GM20000 (cell line): ENCODE results near the gene FIS1.
"Not testable (repeated sequence)": the region's sequence is repeated elsewhere in the genome, so short reads cannot be mapped to it uniquely, and the experiment has no call there.

Source experiments
- DNase-seq: peaks from one replicate; pipeline ENCODE4 v3.0.0; 2012; ENCODE audit warnings: low spot score
- CTCF ChIP-seq: IDR thresholded peaks from 2 replicates; pipeline ENCODE4 v1.5.1; 2012; ENCODE audit warnings: mild to moderate bottlenecking, control low read depth; ENCODE audit errors: extremely low read depth, missing control alignments

Gene FIS1

GRCh38 chr7:101244375-101245146, at the start of gene FIS1:
FIS1 (minus strand) TSS chr7:101245081; CDS start chr7:101245004, 77 bp downstream.
- DNase-seq = peak; percentile 90
- peak; percentile 92 for TF ChIP-seq CTCF

- TF ChIP-seq CTCF = no peak
- DNase-seq = no peak
These were observed 49.4 kb upstream of the FIS1 start for GRCh38 chr7:101294039-101294831.

- not testable (repeated sequence) for DNase-seq
These were observed 48.5 kb upstream of the FIS1 start for GRCh38 chr7:101293069-101294021.

GRCh38 chr7:101292566-101292965, 47.7 kb upstream of the FIS1 start:
- DNase-seq = not testable (repeated sequence)

GRCh38 chr7:101290186-101291037, 45.5 kb upstream of the FIS1 start:
- not testable (repeated sequence) for DNase-seq
- TF ChIP-seq CTCF = peak; percentile 54

- not testable (repeated sequence) for DNase-seq
These were observed 44.8 kb upstream of the FIS1 start for GRCh38 chr7:101289687-101290086.

- no peak for DNase-seq
- TF ChIP-seq CTCF = no peak
These were observed 43.6 kb upstream of the FIS1 start for GRCh38 chr7:101288439-101288838.

- TF ChIP-seq CTCF = no peak
- DNase-seq = no peak
These were observed 42.2 kb upstream of the FIS1 start for GRCh38 chr7:101287032-101287431.

- DNase-seq = not testable (repeated sequence)
These were observed 41.0 kb upstream of the FIS1 start for GRCh38 chr7:101285880-101286279.
